Measurements from ENCODE around the gene HOXB6.

HOXB6 gene

DNA sequence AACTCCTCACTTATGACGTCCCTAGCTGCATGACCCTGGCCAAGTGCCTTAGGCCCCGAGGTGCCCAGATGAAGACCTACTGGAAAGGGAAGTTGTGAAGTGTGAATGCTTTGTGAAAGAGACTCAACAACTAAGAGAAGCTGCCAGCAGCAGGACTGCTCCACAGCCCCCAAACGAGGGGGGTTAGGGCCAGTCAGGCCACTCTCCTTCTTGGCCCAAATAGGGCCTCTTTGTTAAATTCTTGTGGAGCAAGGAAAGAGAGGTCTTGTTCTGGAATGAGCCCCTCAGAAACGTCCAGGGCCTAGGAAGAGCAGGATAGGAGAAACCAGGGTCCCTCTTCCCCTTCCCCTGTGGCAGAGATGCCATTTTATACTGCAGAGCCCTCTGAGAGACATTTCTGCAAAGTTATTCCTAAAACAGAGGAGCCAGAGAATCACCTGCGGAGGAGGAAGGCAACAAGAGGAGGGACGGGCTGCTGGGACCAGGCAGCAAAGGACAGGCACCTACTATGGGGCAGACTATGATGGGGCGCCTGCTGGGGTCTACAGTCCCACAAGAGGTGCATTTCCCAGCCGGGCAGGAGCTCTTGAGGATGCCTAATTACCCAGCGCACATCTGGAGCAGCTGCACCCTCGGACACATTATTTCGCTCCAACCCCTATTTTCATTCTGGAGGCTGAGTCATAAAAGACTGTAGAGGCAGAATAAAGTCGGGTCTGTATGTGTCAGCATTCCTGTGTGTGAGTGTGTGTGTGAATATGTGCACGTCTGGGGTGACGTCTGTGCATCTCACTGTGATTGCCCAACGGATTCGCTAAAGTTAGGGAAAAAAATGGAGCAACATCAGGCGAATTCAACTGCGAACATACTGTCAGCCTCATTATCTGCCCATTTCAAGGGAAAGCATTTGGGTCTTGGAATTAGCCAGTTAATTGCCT, 32.8 kb upstream of the HOXB6 start:
- no peak for DNase-seq
- peaks cover 0 to 16% (median 4%) of the 10 kb centered on the region in 4 donors for H3K4me1 ChIP-seq
- no peak overlapping the region for H3K27ac ChIP-seq
- H3K36me3 ChIP-seq: no peaks in the 10 kb centered on the region
- H3K9me3 ChIP-seq: no peaks in the 10 kb centered on the region
- no peak for TF ChIP-seq CTCF (IDR thresholded peaks at IDR 0.05)
- no peak overlapping the region for H3K4me3 ChIP-seq
- peaks cover 0 to 97% of the 10 kb centered on the region in 2 donors for H3K27me3 ChIP-seq
- intact Hi-C loops (cut with DNase I; ENCODE audit: low total_unique reads): no loop called here

DNA sequence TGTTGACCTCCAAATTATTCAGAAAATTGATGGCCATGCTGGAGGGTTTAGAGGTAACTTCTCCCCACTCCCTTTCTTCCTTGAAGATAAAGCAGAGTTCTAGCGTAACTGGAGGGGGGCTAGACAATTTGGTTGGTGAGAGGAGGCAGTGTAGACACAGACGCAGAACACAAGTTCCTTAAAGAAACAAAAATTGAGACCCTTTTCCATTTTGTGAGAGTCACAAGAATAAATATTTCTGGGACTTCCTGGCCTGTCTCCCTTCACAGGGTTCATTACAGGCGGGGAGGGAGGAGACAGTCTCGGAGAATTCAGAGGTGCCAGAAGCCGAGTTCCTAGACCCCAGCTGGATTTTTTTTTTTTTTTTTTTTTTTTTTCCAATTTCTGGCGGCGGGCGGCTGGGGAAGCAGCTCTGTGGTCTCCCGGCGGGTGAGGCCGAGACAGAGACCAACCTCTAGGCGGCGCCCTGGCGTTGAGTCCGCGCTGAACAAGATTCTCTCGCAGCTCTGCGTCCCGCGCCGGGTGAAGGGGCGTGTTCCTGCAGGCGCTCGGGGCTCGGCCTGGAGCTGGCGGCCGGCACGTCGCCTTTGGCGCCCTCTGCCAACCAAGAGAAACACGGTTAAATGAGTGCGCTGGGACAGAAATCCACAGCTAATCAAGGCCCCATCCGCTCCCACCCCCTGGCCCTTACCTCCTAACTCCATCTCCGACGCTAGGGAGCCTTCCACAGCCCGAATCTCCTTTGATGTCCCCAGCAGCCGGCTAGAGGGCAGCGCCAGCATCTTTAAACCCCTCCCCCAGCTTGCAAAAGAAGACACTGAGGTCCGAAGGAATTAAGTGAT, 31.6 kb upstream of the HOXB6 start:
- Histone ChIP-seq H3K27me3 (peaks cover 0 to 97% of the 10 kb centered on the region in 2 donors), H3K4me3 (no peak overlapping the region), H3K9me3 (no peaks in the 10 kb centered on the region), H3K4me1 (peaks cover 0 to 16% (median 4%) of the 10 kb centered on the region in 4 donors), H3K36me3 (no peaks in the 10 kb centered on the region), H3K27ac (no peak overlapping the region)
- DNase-seq: peak in 1 of 2 donors; percentile 52
- TF ChIP-seq CTCF (IDR thresholded peaks at IDR 0.05): peak in 1 of 2 experiments; percentile 17
- intact Hi-C loops (cut with DNase I; ENCODE audit: low total_unique reads): no loop called here

- Histone ChIP-seq H3K36me3 (no peaks in the 10 kb centered on the region), H3K4me1 (peaks cover 0 to 16% (median 4%) of the 10 kb centered on the region in 4 donors), H3K27me3 (peaks cover 0 to 99% of the 10 kb centered on the region in 2 donors), H3K9me3 (no peaks in the 10 kb centered on the region), H3K27ac (no peak overlapping the region), H3K4me3 (no peak overlapping the region)
- no peak for DNase-seq
- TF ChIP-seq CTCF (IDR thresholded peaks at IDR 0.05): no peak
- intact Hi-C loops (cut with DNase I; ENCODE audit: low total_unique reads): no loop called here
Measured at GRCh38 chr17:48634493-48635208, 29.9 kb upstream of the HOXB6 start.

DNA sequence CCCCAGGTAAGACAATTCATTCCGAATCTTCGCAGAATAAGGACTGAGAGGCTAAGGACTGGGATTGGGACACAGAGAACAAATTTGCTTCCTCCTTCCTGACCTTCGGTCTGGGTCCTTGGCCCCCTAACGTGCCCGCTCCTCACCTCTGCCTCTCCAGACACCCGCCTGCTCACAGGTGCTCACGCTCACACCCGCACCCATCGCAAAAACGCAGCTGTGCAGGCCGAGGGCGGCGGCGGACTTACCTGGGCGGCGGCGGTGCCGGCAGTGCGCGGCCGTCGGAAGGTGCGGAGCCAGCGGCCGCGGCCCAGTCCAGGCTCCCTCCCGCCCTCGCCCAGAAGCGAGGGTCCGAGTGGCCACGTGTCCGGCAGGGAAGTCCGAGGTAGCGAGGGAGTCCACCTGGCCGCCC, 28.5 kb upstream of the HOXB6 start:
- Histone ChIP-seq H3K36me3 (no peaks in the 10 kb centered on the region), H3K9me3 (no peaks in the 10 kb centered on the region), H3K4me1 (peaks cover 0 to 16% (median 4%) of the 10 kb centered on the region in 4 donors), H3K27me3 (peaks cover 0 to 100% of the 10 kb centered on the region in 2 donors), H3K4me3 (no peak overlapping the region), H3K27ac (no peak overlapping the region)
- intact Hi-C loops (cut with DNase I; ENCODE audit: low total_unique reads): no loop called here
- DNase-seq: no peak
- TF ChIP-seq CTCF (IDR thresholded peaks at IDR 0.05): no peak

DNA sequence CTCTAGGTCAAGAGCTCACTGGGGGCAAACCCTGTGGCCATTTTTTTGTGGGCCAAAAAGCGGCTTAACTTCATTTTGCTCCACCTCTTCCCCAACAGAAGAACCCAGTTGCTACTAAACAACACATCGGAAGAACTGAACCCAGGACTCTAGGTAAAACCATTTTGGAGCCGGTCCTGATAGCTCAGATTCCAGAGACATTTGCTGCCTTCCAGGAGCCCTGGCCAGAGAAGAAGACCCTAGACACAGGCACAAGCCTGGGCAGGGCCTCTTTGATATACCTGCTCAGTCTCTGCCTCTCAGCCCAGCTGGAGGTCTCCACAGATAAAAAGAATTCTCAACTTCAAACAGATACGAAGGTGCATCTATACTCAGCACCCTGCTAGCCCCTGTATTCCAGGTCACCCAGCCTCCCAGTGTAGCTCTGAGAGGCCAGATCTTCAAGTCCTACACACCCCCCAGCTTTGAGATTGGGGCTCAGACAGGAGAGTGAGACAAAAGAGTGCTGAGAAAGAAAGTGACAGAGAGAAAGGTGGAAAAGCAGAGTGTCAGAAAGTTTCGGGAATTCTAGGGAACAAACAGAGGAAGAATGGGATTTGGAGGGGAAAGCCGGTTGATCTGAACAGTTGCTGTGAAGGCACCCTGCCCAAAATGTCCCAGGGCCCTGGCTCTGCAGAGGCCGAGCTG, 27.9 kb upstream of the HOXB6 start:
- Histone ChIP-seq H3K36me3 (no peaks in the 10 kb centered on the region), H3K4me1 (peaks cover 0 to 16% (median 4%) of the 10 kb centered on the region in 4 donors), H3K9me3 (no peaks in the 10 kb centered on the region), H3K27ac (no peak overlapping the region), H3K4me3 (no peak overlapping the region), H3K27me3 (peaks cover 0 to 100% of the 10 kb centered on the region in 2 donors)
- no peak for TF ChIP-seq CTCF (IDR thresholded peaks at IDR 0.05)
- intact Hi-C loops (cut with DNase I; ENCODE audit: low total_unique reads): no loop called here
- no peak for DNase-seq
